ENCODE results near the gene ZNF608.

Gene ZNF608

GRCh38 chr5:124736805-124737188 is 9.6 kb downstream of the ZNF608 start:
- DNase-seq, result no peak

- no peak for DNase-seq
Measured at GRCh38 chr5:124736082-124736804, 10.2 kb downstream of the ZNF608 start.

DNA sequence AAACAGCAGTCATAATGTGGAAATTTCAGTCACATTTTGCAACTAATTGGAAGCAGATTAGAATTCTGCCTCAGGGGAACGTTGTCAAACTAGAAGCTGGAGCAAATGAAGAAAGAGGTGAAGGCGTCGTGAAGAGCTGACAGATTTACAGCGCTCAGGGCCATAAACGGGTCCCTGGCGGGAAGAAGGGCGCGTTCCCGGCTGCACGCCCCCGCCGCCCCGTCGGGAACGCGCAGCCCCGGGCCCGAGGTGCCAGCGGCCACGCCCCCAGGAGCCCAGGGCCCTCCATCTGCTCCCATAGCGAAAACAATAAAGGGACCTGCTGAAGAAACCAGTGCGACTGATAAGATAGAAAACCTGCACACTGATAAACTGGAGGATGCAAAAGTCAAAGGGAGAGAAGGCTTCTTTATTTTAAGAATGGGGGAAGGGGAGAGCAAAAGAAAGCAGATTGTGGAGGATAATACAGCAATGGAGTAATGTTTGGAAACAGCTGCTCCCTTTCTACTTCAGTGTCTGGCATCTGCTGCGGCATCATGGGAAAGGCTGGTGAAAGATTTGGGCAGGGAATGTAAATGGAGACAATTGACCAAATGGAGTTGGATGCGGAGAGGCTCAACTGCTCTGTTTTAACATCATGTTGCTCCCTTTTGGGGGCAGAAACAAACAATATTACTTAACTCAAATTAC is 11.1 kb downstream of the ZNF608 start:
- DNase-seq, result peak; percentile 92 to 94

DNA sequence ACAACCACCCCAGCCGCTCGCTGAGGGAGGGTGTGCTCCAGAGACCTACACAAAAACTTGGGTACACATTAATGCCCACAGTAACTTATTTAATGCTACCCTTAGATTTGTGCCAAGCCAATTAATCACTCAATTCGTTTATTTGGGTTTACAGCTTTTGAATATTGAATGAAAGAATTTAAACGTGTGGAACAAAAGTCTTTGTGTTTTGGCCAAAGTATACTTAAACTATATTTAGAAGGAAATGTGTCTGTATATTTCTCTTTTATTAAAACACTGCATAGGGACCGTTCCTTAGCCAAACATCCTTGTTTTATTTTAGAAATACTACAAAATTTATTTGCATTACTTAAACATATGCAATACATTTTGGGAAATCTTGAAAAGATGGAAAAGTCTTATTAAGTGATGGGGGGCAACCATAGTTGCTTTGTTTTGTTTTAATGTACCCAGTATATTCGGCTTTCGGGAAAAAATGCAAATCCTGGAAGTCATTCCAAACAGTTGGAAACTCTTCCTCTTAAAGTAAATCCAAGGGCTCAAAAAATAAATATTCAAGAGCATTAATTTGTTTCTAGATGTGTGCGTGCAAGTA is 11.8 kb downstream of the ZNF608 start:
- DNase-seq, result no peak

- no peak for DNase-seq
Measured at GRCh38 chr5:124733329-124733650, 13.1 kb downstream of the ZNF608 start.

- peak in 1 of 2 experiments; percentile 24 for DNase-seq
Measured at GRCh38 chr5:124732428-124733328, 13.8 kb downstream of the ZNF608 start.

- no peak for DNase-seq
Measured at GRCh38 chr5:124730381-124730780, 16.1 kb downstream of the ZNF608 start.

GRCh38 chr5:124729720-124730359 is 16.6 kb downstream of the ZNF608 start:
- peak in 1 of 2 experiments; percentile 20 for DNase-seq

DNA sequence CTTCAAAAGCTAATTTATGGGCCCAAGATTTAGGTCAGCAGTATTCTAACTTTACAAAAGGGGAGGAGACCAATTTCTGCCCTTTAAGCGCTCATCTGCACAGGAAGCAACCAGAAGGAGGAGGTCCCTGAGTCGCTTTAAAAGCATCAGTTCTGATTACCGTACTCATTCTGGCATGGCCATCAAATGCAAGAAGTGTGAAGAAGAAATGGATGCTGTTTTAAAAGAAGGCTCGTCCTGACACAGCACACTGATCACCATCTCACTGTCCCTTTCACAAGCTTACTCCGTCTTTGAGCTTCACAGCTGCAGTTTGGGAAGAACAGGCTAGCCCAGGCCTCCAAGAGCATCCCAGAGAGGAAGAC is 17.5 kb downstream of the ZNF608 start:
- DNase-seq, result no peak

GRCh38 chr5:124728331-124728967 is 18.0 kb downstream of the ZNF608 start:
- no peak for DNase-seq

DNA sequence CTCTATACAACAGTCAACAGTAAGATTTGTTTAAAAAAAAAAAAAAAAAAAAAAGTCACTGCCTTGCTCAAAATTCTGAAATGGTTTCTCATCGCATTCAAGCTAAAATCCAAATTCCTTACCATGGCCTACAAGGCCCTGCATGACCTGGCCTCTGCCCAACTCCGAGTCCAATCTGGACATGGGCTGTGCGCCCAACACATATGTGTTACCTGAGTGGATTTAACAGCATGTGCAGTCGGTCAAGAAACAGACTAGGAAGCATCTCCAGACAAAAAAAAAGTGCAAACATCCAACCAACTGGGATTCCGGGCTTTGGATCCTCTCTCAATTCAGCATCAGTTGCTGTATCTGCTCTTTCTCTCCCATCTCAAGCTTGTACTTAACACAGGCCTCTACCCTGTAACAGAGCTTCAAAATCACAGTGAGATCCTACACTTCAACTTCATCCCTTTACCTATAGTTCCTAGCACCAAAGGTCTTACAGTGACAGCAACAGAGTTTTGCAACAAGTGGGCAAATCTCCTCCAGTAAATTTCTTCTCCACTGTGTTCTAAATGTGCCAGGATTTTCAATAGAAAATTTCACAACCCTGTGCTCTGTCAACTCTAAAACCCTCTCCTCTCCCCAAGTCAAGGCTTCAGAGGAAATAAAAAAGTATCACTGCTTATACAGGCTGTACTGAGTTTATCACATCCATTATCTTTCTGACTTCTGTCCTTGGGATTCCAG is 19.6 kb downstream of the ZNF608 start:
- DNase-seq, result peak in 1 of 2 experiments; percentile 19

DNA sequence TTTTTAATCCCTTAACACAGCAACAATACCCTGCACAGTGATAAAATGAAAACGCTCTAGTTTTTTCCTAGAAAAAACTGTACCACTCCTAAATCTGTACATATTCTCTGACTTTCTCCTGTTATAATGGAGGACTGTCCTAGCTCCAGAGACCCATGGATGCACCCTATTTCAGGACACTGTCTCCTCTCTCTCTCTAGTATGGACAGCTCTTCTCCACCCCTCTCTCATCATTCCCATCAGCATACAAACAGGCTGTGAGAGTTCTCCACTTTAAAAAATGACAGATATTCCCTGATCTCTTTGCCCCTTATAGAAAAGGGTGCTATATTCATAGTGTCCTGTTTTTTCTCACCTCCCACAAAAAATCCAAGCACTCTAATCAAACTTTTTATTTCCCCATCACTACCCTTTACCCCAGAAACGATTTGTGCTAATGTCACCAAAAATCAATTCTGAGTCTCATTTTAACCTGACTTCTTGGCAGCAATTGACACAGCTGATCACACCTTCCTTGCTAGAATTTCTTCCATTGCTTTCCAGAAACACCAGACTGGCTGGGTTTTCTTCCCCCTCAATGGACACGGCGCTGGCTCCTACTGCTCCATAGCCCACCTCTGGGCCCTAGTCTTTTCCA is 20.7 kb downstream of the ZNF608 start:
- DNase-seq, result no peak

- no peak for DNase-seq
Measured at GRCh38 chr5:124725040-124725434, 21.4 kb downstream of the ZNF608 start.

DNA sequence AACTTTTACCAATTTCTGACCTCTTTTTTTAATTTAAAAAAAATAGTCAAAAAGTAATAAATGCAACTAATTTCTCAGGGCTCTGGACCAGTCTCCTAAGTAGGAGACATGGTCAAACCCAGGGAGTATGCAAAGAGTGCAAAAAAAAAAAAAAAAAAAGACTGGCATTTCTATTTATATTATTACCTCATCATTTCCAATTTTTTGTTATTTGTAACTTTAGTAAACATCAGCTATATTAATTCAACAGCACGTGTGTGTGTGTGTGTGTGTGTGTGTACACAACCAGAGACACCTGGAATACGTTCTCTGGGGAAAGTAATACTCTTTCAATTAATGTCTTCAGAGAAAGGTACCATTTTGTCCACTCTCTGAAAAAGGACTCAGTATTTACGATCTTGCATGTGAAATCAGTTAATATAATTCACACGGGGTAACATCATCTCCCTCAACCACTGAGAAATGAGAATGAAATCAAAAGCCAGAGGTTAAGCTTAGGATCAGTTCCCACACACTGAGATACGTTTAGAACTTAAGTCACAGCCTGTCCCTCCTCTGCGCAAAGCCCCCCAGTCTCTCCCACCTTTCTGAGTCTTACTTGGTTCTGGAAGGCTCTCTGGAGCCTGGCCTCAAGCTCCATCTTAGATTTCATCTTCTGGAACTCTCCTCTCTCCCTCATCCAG is 21.9 kb downstream of the ZNF608 start:
- no peak for DNase-seq

DNA sequence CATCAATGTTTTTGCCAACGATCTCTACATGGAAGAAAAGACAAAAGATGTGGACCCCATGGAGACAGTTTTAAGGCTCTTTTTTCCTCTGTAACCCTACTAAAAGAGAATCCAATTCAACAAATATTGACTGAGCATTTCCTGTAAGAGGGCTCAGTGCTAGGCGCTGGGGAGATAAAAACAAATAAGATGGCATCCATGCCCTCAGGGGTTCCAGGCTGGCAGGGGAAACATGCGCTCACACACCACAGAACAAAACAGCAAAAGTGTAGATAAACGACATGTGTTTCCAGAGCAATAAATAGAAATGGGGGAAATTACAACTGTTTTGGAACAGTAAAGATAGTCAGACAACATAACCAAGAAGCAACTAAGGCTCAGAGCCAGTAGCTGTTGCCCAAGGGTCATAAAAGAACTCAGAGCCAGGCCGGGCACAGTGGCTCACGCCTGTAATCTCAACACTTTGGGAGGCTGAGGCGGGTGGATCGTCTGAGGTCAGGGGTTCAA is 25.2 kb downstream of the ZNF608 start:
- DNase-seq, result no peak

GRCh38 chr5:124720593-124720992 is 25.8 kb downstream of the ZNF608 start:
- no peak for DNase-seq

DNA sequence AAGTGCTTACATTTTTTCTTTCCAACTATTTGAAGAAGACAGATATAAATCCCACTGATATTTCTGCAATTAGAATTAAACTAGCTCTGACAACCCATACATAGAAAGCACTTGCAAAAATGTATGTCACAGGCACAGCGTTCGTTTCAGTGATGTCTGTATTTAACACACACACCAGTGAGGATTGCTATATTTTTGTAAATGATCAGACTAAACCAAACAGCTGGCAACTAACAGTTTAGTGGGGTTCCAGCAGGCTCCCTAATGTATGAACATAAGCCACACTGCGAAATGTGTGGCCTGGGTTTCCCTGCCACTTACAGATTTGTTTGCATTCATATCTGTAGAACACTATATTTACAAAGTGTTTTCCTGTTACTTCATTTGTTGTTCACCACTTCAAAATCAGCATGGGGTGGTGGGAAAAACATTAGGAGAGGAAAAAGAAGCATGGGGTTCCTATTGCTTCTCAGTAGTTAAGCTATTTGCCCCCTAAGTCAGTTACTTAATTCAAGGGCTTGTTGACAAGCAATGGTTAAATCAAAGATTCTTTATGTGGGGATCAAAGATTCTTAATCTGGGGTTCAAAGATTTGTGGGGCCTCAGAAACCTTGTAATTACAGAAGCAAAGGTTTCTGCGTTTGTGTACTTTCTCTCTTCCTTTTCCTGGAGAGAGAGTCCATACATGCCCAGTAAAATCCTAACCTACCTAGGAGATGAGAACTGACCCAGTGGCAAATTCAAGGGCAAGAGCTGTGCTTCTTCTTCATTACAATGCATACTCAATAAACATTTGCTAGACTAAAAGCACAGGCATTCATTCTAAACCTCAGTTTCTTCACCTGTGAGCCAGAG is 27.1 kb downstream of the ZNF608 start:
- no peak for DNase-seq

GRCh38 chr5:124718380-124718789 is 28.1 kb downstream of the ZNF608 start:
- DNase-seq, result peak; percentile 77 to 92

DNA sequence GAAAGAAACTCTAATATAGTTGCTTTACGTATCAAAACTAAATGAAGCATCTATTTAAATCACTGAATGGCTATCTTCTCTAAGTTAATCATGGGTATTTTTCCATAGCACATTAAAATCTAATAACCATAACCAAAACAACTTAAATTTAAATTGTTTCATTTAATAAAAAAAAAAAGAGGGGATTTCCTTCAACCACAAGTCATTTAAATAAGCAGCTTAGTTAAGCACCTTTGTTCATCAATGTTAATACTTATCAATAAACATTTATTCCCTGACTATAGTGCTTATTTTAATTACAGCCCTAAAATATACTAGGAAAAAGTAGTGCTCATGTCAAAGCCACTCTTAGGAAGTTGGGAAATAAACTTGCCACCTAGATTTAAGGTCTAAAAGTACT is 30.3 kb downstream of the ZNF608 start:
- DNase-seq, result no peak

All from NCI-H446 (cell line).